OCI-LY1 (cell line): ENCODE measurements around the gene SIRPB2.

ENCODE experiments used
- CTCF ChIP-seq: fragments of 200-600 bp; sonication (generic), shearing (Covaris generic); IDR thresholded peaks from 2 replicates; pipeline ENCODE4 v1.5.1; 2017; ENCODE audit warnings: mild to moderate bottlenecking, antibody characterized with exemption, low read length, moderate library complexity, mixed read lengths
- EZH2 ChIP-seq: fragments of 200-600 bp; sonication (generic), shearing (Covaris generic); IDR thresholded peaks from 2 replicates; pipeline ENCODE4 v1.8.0; 2017; ENCODE audit warnings: borderline replicate concordance, mixed run types, mild to moderate bottlenecking, antibody characterized with exemption, low read length, moderate library complexity, mixed read lengths

GRCh38 chr20:1463971-1464570, 27.1 kb downstream of the SIRPB2 start:
- TF ChIP-seq CTCF (no peak), EZH2 (no peak)
